ENCODE data around the gene MMP7.
"Not testable (repeated sequence)": the region's sequence is repeated elsewhere in the genome, so short reads cannot be mapped to it uniquely, and the experiment has no call there.

MMP7 gene

DNA sequence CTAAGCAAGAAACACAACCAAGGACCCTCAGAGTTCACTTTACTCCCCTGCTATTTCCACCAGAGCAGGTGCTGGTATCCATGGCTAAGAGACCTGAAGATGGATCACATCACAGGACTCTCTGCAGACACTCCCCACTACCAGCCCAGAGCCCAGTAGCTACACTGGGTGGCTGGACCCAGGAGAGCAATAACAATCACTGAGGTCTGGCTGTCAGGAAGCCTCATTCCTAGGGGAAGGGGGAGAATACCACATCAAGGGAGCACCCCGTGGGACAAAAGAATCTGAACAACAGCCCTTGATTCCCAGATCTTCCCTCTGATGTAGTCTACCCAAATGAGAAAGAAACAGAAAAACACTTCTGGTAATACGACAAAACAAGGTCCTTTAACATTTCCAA, 9.0 kb upstream of the MMP7 start:
- no peak for DNase-seq (ENCODE audit: low read depth in 2 of 2)

DNA sequence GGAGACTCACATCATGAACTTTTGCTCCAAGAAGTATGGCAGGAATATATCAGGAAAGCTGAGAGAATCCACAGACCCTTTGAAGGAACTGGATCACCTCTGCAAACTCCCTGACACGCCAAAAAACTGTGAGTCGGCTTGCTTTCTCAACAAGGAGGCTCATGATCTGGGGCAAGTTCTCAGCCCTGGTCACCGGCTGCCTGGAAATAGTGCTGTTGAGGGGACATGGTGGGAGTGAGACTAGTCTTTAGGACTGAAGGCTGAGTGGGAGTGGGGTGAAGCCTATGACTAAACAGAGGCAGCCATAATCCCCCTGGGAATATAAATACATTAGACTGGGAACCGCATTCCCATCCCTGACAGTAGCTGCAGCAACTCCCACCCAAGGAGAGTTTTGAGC, 8.4 kb upstream of the MMP7 start:
- no peak for DNase-seq (ENCODE audit: low read depth in 2 of 2)

DNA sequence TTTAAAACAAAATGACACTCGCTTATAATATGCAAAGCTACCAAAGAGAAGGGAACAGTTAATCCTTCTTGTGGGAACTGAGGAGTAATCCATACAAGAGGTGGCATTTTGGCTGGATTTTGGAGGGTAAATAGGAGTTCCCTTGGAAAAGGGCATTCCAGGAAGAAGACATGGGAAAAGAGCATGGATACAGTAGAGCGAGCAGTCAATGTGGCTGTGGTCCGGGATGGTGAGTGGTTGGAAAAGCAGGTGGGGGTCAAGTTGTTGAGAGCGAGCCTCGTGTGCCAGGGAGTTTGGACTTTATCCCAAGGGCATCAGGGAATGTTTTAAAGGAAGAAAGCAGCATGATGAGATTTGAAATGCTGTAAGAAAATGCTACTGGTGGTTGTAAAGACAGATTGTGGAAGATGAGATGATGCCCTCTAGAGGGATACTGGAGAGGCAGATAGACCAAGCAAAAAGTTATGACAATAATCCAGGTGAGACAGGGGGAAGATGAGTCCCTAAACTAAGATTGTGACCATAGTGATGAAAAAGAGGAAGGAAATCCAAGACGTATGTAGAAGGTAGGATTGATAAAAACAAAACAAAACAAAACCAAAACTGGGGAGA, 3.8 kb upstream of the MMP7 start:
- no peak for DNase-seq (ENCODE audit: low read depth in 2 of 2)

DNA sequence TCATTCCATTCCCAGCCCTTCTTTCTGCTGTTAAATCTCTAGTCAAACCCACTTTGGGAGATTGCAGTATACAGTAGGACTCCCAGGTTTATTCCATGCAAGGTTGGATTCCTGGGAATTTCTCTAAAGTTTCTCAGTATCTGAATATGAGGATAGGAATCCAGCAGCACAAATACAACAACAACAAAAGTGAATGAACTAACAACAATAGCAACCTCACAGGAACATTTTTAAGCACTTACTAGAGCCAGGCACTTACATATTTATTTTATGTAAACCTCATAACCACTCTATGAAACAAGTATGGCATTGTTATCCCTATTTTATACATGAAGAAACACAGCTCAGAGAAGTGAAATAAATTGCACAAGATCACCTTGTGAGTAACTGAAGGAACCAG, 1.9 kb downstream of the MMP7 start:
- DNase-seq (ENCODE audit: low read depth in 2 of 2) = no peak

DNA sequence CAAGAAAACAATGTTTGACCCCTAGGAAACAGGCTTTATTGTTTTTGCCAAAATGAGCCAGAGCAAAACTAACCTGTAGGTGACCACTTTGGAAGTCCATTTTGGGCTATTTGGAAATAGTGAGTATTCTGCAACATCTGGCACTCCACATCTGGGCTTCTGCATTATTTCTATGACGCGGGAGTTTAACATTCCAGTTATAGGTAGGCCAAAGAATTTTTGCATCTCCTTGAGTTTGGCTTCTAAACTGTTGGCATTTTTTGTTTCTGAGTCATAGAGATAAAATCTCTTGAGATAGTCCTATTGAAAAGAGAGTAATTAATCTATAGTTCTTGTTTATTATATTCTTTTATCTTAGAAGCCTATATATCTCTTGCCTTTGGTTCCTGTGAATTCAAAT, 2.9 kb downstream of the MMP7 start:
- DNase-seq (ENCODE audit: low read depth in 2 of 2) = no peak

DNA sequence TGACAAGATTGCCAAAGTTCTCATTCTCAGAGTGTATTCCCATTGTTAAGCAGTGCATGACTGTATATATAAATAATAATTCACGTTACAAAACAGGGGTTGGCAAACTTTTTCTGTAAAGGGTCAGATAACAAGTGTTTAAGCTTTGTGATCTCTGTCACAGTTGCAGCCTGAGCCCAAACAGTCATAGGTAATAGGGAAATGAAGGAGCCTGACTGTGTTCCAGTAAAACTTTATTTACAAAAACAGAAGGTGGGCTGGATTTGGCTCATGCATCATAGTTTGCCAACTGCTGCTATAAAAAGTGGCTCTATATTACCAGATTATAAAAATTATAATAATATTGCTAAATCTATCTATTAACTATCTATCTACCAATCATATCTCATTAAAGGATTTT, 3.5 kb downstream of the MMP7 start:
- no peak for DNase-seq (ENCODE audit: low read depth in 2 of 2)

DNA sequence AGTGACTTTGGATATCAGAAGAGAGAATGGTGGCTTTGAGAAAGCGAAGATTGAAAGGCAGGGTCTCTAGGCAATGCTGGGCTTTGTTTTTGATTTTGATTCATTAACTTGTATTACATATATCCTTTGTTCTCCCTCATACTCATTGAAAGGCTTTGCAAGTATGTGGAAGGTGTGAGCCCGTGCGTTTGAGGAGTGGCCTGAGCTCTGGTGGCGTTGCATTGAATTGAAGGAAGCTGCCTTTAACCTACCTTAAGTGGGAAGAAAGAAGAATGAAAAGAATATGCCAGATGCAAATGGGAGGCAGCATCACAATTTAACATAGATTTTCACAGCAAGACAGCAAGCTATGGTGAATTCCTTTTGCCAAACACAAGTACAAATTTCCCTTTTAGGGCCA, 6.7 kb downstream of the MMP7 start:
- DNase-seq (ENCODE audit: low read depth in 2 of 2) = no peak

DNA sequence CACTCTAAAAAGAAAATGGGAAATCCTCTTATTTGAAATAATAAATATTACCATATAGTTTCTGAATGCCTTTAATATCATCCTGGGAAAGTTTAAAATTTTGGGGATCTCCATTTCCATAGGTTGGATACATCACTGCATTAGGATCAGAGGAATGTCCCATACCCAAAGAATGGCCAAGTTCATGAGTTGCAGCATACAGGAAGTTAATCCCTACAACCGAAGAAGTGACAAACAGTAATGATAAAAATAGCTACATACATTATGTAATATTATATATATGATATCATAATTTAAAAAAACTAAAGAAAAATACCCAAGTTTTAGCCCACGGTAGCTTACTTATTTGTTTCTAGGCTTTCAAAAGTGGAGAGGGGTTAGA, 7.4 kb downstream of the MMP7 start:
- DNase-seq (ENCODE audit: low read depth in 2 of 2) = no peak

DNA sequence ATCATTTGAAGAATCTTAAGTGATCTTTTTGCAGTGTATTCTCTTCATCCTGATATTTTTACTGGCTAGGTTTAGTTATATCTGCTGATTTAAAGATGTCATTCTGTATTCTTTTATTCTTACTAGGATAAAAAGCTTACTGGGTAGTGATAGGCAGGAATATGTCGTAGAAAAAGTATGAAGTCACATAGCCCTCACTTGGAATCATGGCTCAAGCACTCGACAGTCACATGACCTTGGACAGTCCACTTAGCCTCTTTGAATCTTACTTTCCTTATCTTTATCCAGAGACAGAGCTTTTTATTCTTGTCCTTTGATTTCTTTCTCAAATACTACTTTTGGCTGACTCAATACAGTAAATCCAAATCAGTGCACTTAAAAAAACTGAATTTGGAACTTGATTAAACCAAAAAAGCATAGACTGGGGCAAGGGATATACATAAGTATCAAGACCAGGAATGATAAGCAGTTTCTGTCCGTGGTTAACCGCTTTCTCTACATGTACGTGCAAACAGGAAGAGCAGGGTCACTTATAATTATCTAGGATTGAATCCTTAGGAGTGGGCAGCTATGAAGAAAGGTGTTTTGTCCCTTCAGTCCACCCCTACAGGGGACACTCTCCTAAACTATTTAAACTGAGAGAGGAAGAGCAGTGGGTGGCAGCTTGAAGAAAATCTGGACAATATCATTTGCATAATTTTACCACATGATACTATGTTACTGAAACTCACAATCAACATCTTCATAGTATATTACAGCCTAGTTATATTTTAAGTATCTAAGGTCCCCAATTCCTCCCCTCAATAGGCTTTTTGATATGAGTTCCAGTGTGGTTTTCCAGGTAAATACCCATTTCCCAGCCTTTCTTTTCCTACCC, 8.0 kb downstream of the MMP7 start:
- DNase-seq (ENCODE audit: low read depth in 2 of 2) = no peak

DNA sequence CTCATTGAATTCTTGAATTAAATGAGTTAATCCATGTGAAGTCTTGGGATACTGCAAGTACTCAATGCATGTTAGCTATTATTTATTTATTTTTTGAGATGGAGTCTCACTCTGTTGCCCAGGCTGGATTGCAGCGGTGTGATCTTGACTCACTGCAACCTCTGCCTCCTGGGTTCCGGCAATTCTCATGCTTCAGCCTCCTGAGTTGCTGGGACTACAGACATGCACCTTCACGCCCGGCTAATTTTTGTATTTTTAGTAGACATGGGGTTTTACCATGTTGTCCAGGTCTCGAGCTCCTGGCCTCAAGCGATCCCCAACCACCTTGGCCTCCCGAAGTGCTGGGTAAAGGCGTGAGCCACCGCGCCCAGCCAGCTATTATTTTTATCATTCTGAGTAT, 9.4 kb downstream of the MMP7 start:
- DNase-seq (ENCODE audit: low read depth in 2 of 2) = no peak

DNA sequence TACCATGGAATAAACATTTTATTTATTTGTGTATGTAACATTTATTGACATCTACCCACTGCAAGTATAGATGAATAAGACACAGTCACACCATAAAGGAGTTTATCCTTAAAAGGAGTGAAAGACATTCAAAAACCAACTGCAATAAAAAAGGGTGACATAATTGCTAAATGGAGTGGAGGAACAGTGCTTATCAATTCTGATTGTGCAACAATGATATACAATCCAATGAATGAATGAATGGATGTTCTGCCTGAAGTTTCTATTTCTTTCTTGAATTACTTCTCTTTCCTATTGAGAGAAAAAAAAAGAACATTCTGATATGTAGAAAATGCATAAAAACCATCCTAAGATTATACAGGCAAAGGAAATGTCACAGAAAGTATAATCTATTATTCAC, 10.0 kb downstream of the MMP7 start:
- DNase-seq (ENCODE audit: low read depth in 2 of 2) = no peak

DNA sequence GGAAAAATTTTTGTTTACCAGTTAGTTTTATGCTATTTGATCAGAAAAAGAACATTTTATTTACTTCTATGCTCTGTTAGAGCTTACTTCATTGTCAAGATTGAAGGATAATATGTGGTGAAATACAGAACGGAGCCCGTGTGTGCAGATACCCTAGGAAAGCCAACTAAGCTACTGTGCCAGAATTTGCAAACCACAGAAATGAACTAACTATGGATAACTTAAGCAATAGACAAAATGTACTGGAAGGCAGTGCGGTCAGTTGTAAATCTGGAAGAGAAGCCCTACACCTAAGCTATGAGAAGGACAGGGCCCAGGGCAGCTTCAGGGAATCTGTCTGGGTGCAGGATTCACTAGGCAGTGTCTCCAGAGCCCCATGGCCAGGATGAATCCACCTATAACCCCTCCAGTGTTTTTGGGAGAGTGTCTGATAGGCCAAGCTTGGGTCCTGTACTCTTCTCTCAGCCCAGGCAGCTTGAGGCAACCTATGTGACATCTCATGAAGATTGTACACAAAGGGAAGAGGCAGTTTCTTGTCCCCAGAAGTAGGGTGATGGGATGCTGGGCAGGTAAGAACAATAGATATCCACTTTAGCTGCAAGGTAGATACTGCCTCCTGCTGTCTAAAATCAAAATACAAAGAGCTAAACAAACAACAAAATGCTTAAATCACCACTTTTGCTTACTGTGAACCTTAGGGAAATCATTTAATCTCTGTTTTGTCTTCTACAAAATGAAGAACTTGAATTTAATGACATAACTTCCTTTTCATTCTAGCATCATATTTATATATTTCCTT, 12.1 kb downstream of the MMP7 start:
- DNase-seq (ENCODE audit: low read depth in 2 of 2) = no peak

DNA sequence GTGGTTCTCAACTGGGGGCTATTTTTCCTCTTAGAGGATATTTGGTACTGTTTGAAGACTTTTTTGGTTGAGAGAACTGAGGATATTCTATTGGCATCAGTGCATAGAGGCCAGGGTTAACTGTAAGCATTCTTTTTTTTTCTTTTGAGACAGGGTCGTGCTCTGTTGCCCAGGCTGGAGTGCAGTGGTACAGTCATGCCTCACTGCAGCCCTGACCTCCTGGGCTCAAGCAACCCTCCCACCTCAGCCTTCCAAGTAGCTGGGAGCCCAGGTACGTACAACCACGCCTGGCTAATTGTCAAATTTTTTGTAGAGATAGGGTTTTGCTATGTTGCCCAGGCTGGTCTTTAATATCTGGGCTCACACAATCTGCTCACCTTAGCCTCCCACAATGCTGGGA, 12.9 kb downstream of the MMP7 start:
- DNase-seq (ENCODE audit: low read depth in 2 of 2) = no peak

DNA sequence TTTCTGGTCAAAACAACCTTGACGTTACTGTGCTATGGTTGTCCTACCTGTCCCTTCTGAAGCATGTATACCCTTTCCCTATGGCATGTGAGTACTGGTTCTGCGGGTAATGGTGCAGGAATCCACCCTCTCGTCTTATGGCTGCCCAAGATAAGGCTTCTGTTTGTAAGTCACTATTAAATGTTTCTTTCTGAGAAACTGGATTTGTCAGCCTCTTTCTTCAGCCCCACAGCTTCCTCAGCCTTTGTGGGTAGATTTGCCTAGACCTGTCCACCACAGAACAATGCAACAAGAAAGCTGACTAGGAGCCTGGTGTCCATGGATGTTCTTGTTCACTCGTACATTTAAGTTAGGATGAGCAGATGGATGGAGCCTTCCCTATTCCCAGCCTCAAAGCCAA, 14.4 kb downstream of the MMP7 start:
- no peak for DNase-seq (ENCODE audit: low read depth in 2 of 2)

DNA sequence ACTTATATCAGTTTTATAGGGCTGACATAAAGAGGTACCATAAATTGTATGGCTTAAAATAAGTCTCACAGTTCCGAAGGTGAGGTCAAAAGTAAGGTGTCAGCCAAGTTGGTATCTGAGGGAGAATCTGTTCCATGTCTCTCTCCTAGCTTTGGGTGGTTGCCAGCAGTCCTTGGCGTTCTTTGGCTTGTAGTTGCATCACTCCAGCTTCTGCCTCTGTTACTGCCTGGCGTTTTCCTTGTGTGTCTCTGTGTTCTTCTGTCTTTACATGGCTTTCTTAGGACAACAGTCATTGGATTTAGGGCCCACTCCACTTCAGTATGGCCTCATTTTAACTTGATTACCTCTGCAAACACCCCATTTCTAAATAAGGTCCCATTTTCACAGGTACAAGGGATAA, 16.7 kb downstream of the MMP7 start:
- DNase-seq (ENCODE audit: low read depth in 2 of 2) = no peak

DNA sequence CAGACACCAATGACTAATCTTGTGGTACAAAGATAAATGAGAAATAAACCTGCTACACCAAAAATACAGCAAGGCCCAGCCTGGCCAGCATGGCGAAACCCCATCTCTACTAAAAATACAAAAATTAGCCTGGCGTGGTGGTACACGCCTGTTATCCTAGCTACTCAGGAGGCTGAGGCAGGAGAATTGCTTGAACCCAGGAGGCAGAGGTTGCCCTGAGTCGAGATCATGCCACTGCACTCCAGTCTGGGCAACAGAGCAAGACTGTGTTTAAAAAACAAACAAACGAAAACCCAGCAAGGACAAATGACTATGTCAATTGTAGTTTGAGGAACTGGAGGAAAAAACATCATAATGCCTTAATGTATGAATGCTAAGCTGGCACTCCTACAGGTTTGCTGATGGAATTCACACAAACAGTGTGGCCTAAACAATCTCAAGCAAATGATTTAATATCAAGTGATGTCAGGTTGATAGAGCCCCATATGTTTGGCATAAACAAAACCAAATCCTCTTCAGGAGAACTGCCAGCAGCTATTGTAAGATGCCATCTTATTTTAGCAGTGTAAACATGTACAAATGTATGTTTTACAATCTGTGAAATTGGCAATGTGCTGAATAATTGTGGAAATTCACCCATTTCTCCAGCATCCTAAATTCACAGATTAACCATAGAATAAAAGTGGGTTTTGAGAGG, 20.0 kb downstream of the MMP7 start:
- DNase-seq (ENCODE audit: low read depth in 2 of 2) = no peak

DNA sequence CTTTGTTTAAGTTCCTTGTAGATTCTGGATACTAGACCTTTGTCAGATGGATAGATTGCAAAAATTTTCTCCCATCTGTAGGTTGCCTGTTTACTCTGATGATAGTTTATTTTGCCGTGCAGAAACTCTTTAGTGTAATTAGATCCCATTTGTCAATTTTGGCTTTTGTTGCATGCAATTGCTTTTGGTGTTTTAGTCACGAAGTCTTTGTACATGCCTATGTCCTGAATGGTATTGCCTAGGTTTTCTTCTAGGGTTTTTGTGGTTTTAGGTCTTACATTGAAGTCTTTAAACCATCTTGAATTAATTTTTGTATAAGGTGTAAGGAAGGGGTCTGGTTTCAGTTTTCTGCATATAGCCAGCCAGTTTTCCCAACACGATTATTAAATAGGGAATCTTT, 27.7 kb downstream of the MMP7 start:
- DNase-seq (ENCODE audit: low read depth in 2 of 2) = not testable (repeated sequence)

DNA sequence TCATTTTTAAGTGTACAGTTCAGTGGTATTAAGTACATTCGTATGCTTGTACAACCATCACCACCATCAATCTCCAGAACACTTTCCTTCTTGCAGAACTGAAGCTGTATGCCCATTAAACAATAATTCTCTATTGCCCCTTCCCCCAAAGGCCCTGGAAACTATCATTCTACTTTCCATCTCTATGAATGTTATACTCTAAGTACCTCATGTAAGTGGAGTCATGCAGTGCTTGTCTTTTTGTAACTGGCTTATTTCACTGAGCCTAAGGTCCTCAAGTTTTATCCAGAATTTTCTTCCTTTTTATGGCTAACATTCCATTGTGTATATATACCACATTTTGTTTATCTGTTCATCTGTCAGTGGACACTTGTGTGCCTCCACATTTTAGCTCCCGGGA, 29.7 kb downstream of the MMP7 start:
- no peak for DNase-seq (ENCODE audit: low read depth in 2 of 2)

DNA sequence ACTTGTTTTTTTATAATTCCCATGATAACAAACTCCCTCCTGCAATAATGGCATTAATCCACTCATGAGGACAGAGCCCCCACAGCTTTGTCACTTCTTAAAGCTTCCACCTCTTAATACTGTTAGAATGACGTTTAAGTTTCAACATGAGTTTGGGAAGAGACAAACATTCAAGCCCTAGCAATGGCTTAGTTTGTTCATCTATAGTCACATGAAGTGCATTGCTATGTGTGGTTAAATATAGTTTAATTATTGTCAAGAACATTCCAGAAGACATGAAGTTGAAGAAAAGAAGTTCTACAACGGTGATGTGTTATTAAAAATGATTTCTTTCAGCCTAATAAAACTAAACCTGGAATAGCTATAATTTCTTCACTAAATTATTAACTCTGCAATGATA, 30.6 kb downstream of the MMP7 start:
- DNase-seq (ENCODE audit: low read depth in 2 of 2) = no peak

DNA sequence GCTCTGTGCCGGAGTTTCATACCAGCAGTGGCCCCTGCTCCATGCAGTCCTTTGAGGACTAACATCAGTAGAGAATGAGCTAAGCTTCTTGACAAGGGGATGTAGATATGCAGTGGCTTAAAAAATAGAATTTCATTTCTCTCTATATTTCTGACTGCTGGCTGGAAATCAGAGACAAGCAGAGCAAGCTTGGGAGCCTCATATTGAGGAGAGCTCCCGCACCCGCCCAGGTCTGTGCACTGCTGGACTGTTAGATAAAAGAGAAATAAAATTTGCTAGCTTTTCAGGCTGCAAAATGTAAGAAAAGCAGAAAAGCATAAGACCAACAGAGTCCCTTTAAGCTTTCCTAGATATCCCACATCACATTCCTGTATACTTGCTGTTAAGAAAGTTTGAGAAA, 31.4 kb downstream of the MMP7 start:
- no peak for DNase-seq (ENCODE audit: low read depth in 2 of 2)

DNA sequence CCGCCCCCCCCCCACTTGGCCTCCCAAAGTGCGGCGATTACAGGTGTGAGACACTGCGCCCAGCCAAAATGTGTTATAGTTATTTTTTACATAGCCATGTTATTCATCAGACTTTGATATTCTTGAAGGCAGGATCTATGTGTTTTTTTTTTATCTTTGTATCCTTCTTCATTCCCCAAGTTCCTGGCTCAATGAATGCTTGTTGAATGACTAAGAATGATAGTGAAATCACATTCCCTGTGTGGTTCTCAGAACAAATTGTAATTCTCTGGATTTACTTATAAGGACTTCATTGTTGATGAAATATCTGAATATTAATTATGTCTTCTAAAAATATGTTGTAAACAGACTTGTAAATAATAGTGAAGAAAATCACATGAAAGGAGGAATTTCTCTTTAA, 33.5 kb downstream of the MMP7 start:
- no peak for DNase-seq (ENCODE audit: low read depth in 2 of 2)

Measured in stimulated activated CD4-positive, alpha-beta T cell treated with anti-CD3 and anti-CD28 coated beads, Interleukin-1b, Interleukin-23, amount 100 ng/mL, for 1 hour (primary cell).